WERI-Rb-1 (cell line): ENCODE results near the gene AKAP13.
"Not testable (repeated sequence)": the region's sequence is repeated elsewhere in the genome, so short reads cannot be mapped to it uniquely, and the experiment has no call there.

Source experiments
- DNase-seq: peaks from one replicate; pipeline ENCODE4 v3.0.0-alpha.2; 2020
- H3K27ac ChIP-seq: fragments of 250-450 bp; sonication (Bioruptor Pico); 2 replicates; pipeline ENCODE4 v1.5.1; 2020; ENCODE audit warnings: mild to moderate bottlenecking, moderate library complexity
- H3K27me3 ChIP-seq: fragments of 250-450 bp; sonication (Bioruptor Pico); 2 replicates; pipeline ENCODE4 v1.5.1; 2021; ENCODE audit warnings: mild to moderate bottlenecking, low read depth, moderate library complexity; ENCODE audit not compliant: insufficient read depth, severe bottlenecking
- H3K36me3 ChIP-seq: fragments of 250-450 bp; sonication (Bioruptor Pico); 2 replicates; pipeline ENCODE4 v1.5.1; 2020; ENCODE audit warnings: mild to moderate bottlenecking, moderate library complexity
- H3K4me3 ChIP-seq: 2 replicates; pipeline ENCODE4 v1.5.1; 2011; ENCODE audit warnings: low read depth, mild to moderate bottlenecking, control low read depth, low read length
- H3K9me3 ChIP-seq: fragments of 250-450 bp; sonication (Bioruptor Pico); 2 replicates; pipeline ENCODE4 v1.5.1; 2021; ENCODE audit warnings: mild to moderate bottlenecking, moderate library complexity; ENCODE audit not compliant: severe bottlenecking
- CTCF ChIP-seq: IDR thresholded peaks from 2 replicates; pipeline ENCODE4 v1.5.1; 2011; ENCODE audit warnings: low read depth, mild to moderate bottlenecking, control low read depth, inconsistent platforms, low read length

AKAP13 gene

GRCh38 chr15:85580879-85581278 lies 200.5 kb downstream of the AKAP13 start:
- no peak for DNase-seq
- Histone ChIP-seq H3K4me3 (no peak overlapping the region), H3K27ac (no peak overlapping the region), H3K36me3 (peaks cover 88% of the 10 kb centered on the region), H3K27me3 (no peaks in the 10 kb centered on the region), H3K9me3 (no peaks in the 10 kb centered on the region)
- TF ChIP-seq CTCF, result no peak

GRCh38 chr15:85581495-85581894 lies 201.1 kb downstream of the AKAP13 start:
- Histone ChIP-seq H3K9me3 (no peaks in the 10 kb centered on the region), H3K4me3 (no peak overlapping the region), H3K27me3 (no peaks in the 10 kb centered on the region), H3K36me3 (peaks cover 88% of the 10 kb centered on the region), H3K27ac (no peak overlapping the region)
- DNase-seq, result no peak
- no peak for TF ChIP-seq CTCF

GRCh38 chr15:85582131-85583079 lies 202.0 kb downstream of the AKAP13 start:
- Histone ChIP-seq H3K4me3 (no peak overlapping the region), H3K9me3 (no peaks in the 10 kb centered on the region), H3K27ac (peak overlapping the region; percentile 53), H3K27me3 (no peaks in the 10 kb centered on the region), H3K36me3 (peaks cover 86% of the 10 kb centered on the region)
- TF ChIP-seq CTCF, result no peak
- peak; percentile 46 for DNase-seq

DNA sequence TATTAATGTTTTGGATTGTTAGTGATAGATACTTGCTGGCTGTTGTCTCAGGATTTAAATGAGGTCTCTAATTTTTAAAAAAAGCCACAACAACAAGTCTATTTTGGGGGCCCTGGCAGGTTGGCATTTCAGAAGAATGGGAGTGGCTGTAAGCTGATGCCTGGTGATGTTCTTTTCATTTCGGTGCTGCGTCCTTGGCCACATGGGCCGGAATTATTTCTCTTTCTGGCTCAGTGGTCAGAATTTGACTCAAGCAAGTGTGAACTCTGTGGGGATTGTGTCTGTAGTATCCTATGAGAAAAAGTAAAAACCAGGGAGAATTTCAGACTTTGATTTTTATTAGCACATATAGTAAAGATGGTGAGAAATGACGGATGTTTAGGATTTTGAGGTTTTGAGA lies 203.0 kb downstream of the AKAP13 start:
- no peaks in the 10 kb centered on the region for H3K9me3 ChIP-seq
- DNase-seq, result no peak
- no peak for TF ChIP-seq CTCF
- no peak overlapping the region for H3K4me3 ChIP-seq
- H3K27ac ChIP-seq, result no peak overlapping the region; the same call in 1 of the 2 replicates
- H3K27me3 ChIP-seq, result no peaks in the 10 kb centered on the region
- peaks cover 86% of the 10 kb centered on the region for H3K36me3 ChIP-seq

DNA sequence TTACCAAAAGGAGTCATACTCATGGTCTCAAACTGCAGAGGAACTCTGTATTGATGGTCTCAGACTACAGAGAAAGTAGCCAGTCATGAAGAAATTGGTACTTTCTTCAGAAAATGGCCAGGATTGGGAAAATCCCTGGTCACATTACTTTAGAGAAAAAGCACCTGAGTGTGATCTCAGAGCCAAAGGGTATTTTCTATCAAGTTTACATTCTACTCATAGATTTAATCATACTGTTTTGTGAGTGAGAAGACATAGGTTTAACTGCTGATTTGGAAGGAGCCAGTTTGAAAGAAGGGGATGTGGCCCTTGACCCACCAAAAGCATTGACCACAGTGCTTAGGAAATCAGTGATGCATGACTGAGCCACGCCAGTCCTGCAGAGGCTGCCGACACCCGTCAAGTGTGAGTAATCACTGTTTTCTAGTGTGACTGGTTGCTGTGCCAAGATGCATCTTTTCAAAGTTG lies 203.6 kb downstream of the AKAP13 start:
- no peak for TF ChIP-seq CTCF
- Histone ChIP-seq H3K9me3 (no peaks in the 10 kb centered on the region), H3K36me3 (peaks cover 84% of the 10 kb centered on the region), H3K27me3 (no peaks in the 10 kb centered on the region), H3K27ac (no peak overlapping the region), H3K4me3 (no peak overlapping the region)
- DNase-seq, result peak; percentile 37

DNA sequence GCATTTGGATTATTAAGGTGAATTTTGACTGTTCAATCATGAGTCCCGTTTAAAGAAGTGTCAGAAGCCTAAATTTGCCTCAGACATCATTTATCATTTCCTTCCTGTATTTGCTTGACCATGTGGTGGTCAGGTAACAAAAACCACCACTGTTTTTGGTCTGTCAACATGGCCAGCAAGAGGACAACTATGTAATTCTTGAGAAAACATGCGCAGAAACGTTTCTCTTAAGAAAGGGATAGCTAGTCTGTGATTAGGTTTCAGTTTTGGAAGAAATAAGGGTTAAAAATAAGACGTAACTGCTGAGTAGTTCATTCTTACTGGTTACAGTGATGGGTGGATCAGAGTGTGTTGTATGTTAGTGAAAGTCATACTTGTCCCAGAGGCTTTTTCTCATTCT lies 204.5 kb downstream of the AKAP13 start:
- Histone ChIP-seq H3K9me3 (no peaks in the 10 kb centered on the region), H3K27ac (no peak overlapping the region), H3K27me3 (no peaks in the 10 kb centered on the region), H3K4me3 (no peak overlapping the region), H3K36me3 (peaks cover 78% of the 10 kb centered on the region)
- no peak for DNase-seq
- TF ChIP-seq CTCF, result no peak

GRCh38 chr15:85586196-85586595 lies 205.8 kb downstream of the AKAP13 start:
- not testable (repeated sequence) for H3K4me3 ChIP-seq, H3K9me3 ChIP-seq, H3K27ac ChIP-seq, H3K27me3 ChIP-seq, DNase-seq
- H3K36me3 ChIP-seq, result peaks cover 74% of the 10 kb centered on the region
